HepG2 (cell line): ENCODE results near the gene INTS2. TPM values are rescaled to one million over a fixed set of nuclear protein-coding genes. Genes with fewer than 3 reads are reported as not detected.

Source experiments
- ATAC-seq: fragments of 200-7000 bp; cut with Tn5 transposase; 3 replicates; pipeline ENCODE4 v1.9.1; 2020; ENCODE audit warnings: mild to moderate bottlenecking, moderate library complexity
- BruUV-seq: library from RNA; stranded (reverse); fragments of 400-500 nt; replicated peaks from 2 replicates; lab custom pipeline; 2021; lab: Mats Ljungman, UMichigan
- CTCF ChIA-PET: fragments of 300-600 bp; formaldehyde crosslinking; extraction: SDS; loops from one replicate; lab custom pipeline; 2021; ENCODE audit warnings: low total read pairs, inconsistent platforms, low intra/inter-chr PET ratio; lab: Yijun Ruan, JAX
- POLR2A ChIA-PET: fragments of 350-600 bp; sonication (Branson Sonifier 250); formaldehyde crosslinking; loops from one replicate; lab custom pipeline; 2020; ENCODE audit warnings: antibody characterized with exemption, inconsistent platforms; lab: Yijun Ruan, JAX
- DNase-seq: peaks from one replicate; pipeline ENCODE4 v3.0.0-alpha.2; 2015; ENCODE audit warnings: low spot score
- FAIRE-seq: peaks from 3 replicates; lab custom pipeline; 2011; peaks lifted over from hg19 to GRCh38; lab: Jason Lieb, UNC
- H2AFZ ChIP-seq: one replicate; pipeline ENCODE4 v1.6.1; 2011; ENCODE audit warnings: low read length, inconsistent platforms
- H3K27ac ChIP-seq: fragments of 300-600 bp; 3 replicates; pipeline ENCODE4 v1.8.0; 2011; ENCODE audit warnings: mixed run types, mild to moderate bottlenecking, mixed read lengths, low read length, inconsistent platforms; ENCODE audit not compliant: insufficient read depth; ENCODE audit errors: extremely low read length
- H3K27me3 ChIP-seq, 2 experiments: fragments of 200-600 bp in 1 of 2; 2 replicates in 1 of 2; 3 replicates in 1 of 2; pipeline versions ENCODE4 v1.6.0 to v1.8.0; 2011; ENCODE audit warnings: low read length in 2 of 2, mild to moderate bottlenecking in 2 of 2, moderate library complexity in 2 of 2, inconsistent platforms in 1 of 2; ENCODE audit not compliant: insufficient read depth in 2 of 2, control insufficient read depth in 1 of 2
- H3K36me3 ChIP-seq, 2 experiments: fragments of 200-600 bp in 1 of 2; replicated peaks in 1 of 2; 2 replicates in 1 of 2; 3 replicates in 1 of 2; pipeline versions ENCODE4 v1.5.1 to v1.8.0; 2011; ENCODE audit warnings: low read length in 2 of 2, inconsistent platforms in 1 of 2; ENCODE audit not compliant: insufficient read depth in 2 of 2, control insufficient read depth in 1 of 2
- H3K4me1 ChIP-seq: 2 replicates; pipeline ENCODE4 v1.5.1; 2012; ENCODE audit warnings: low read length, inconsistent platforms; ENCODE audit not compliant: insufficient read depth
- H3K4me2 ChIP-seq: 2 replicates; pipeline ENCODE4 v1.6.0; 2011; ENCODE audit warnings: low read depth, low read length, inconsistent platforms
- H3K4me3 ChIP-seq, 3 experiments: fragments of 200-600 bp in 1 of 3; sonication (generic), shearing (Covaris generic) in 1 of 3; replicated peaks in 1 of 3; 2 replicates each; pipeline ENCODE4 v1.5.1; 2011 to 2016; ENCODE audit warnings: low read length in 3 of 3, inconsistent platforms in 2 of 3, low read depth in 2 of 3, mild to moderate bottlenecking in 2 of 3, control low read depth in 1 of 3, mixed read lengths in 1 of 3; ENCODE audit not compliant: insufficient read depth in 1 of 3
- H3K79me2 ChIP-seq: one replicate; pipeline ENCODE4 v1.6.1; 2011; ENCODE audit warnings: low read length, inconsistent platforms; ENCODE audit not compliant: insufficient read depth
- H3K9ac ChIP-seq: 2 replicates; pipeline ENCODE4 v1.6.0; 2011; ENCODE audit warnings: mild to moderate bottlenecking, low read depth, low read length, inconsistent platforms; ENCODE audit not compliant: insufficient read depth
- H3K9me3 ChIP-seq: 2 replicates; pipeline ENCODE4 v1.5.1; 2012; ENCODE audit warnings: mild to moderate bottlenecking, low read length
- H4K20me1 ChIP-seq: 2 replicates; pipeline ENCODE4 v1.6.0; 2011; ENCODE audit warnings: inconsistent platforms, mild to moderate bottlenecking, low read length, moderate library complexity; ENCODE audit not compliant: insufficient read depth
- CTCF ChIP-seq: sonication (generic); formaldehyde crosslinking; IDR thresholded peaks from 2 replicates; pipeline ENCODE4 v1.5.0; 2020; ENCODE audit warnings: mild to moderate bottlenecking, missing genetic modification reagents, moderate library complexity
- ELF4 ChIP-seq: sonication (generic); formaldehyde crosslinking; IDR thresholded peaks from 2 replicates; pipeline ENCODE4 v1.5.0; 2020; ENCODE audit warnings: missing genetic modification reagents, mild to moderate bottlenecking, moderate library complexity, borderline replicate concordance
- FLYWCH1 ChIP-seq: sonication (generic); formaldehyde crosslinking; IDR thresholded peaks from 2 replicates; pipeline ENCODE4 v1.8.1; 2023; ENCODE audit warnings: mild to moderate bottlenecking, missing genetic modification reagents
- FOXC1 ChIP-seq: sonication (generic); formaldehyde crosslinking; IDR thresholded peaks from 2 replicates; pipeline ENCODE4 v1.8.0; 2022; ENCODE audit warnings: mild to moderate bottlenecking, missing genetic modification reagents, borderline replicate concordance
- NFYC ChIP-seq: IDR thresholded peaks from 2 replicates; pipeline ENCODE4 v1.6.1; 2016; ENCODE audit warnings: missing genetic modification reagents, missing compliant biosample characterization
- NR2F2 ChIP-seq: IDR thresholded peaks from 2 replicates; pipeline ENCODE4 v1.6.1; 2012; ENCODE audit warnings: low read depth, inconsistent platforms, borderline replicate concordance
- PATZ1 ChIP-seq: sonication (generic); formaldehyde crosslinking; IDR thresholded peaks from 2 replicates; pipeline ENCODE4 v1.4.0; 2020; ENCODE audit warnings: missing genetic modification reagents
- SUZ12 ChIP-seq: fragments of 150-350 bp; IDR thresholded peaks from 2 replicates; pipeline ENCODE4 v1.6.1; 2014; ENCODE audit warnings: low read depth, low read length
- THYN1 ChIP-seq: sonication (generic); formaldehyde crosslinking; IDR thresholded peaks from 2 replicates; pipeline ENCODE4 v1.8.1; 2023; ENCODE audit warnings: low read depth, mild to moderate bottlenecking, moderate library complexity, missing genetic modification reagents, borderline replicate concordance
- WGBS: methylation state at CpG from one replicate; pipeline ENCODE4 v1.1.6; 2017; ENCODE audit warnings: low lambda C conversion rate; 5-methylcytosine and 5-hydroxymethylcytosine counted together
- in situ Hi-C: cut with HindIII; loops from 2 replicates; pipeline ENCODE4 v1.10.0; 2017; ENCODE audit warnings: low pct_unique_long_range_greater_than_20kb; ENCODE audit not compliant: extremely low pct_ligation_motif_present
- intact Hi-C: fragments of 100-400 bp; cut with micrococcal nuclease; formaldehyde crosslinking; loops from one replicate; pipeline ENCODE4 v1.10.0; 2022; ENCODE audit not compliant: unreplicated experiment
- polyA plus RNA-seq, 8 experiments: library from polyadenylated mRNA; depleted of rRNA in 3 of 8; stranded (reverse) in 7 of 8; unstranded in 1 of 8; fragments of >200 nt; fragmentation: Illumina TruSeq in 4 of 8; extraction: Trizol in 4 of 8; gene quantifications; 2 replicates each; pipeline versions ENCODE4 v1.2.1 to v1.2.3, GENCODE V29; 2011 to 2016; ENCODE audit warnings: low read depth in 4 of 8, missing spikeins in 1 of 8, mixed read lengths in 1 of 8; ENCODE audit not compliant: insufficient read depth in 1 of 8
- total RNA-seq, 5 experiments: library from RNA; depleted of rRNA; stranded (reverse); fragments of >200 nt; fragmentation: Illumina TruSeq; extraction: Trizol; gene quantifications; 2 replicates each; pipeline ENCODE4 v1.2.3, GENCODE V29; 2016; ENCODE audit warnings: low read depth in 1 of 5
- TF ChIP-seq, protein P1 (sequence below): sonication (generic); formaldehyde crosslinking; IDR thresholded peaks from 2 replicates; pipeline ENCODE4 v1.5.1; 2020; ENCODE audit warnings: mild to moderate bottlenecking, missing genetic modification reagents
- TF ChIP-seq, protein P2 (sequence below): sonication (generic); formaldehyde crosslinking; IDR thresholded peaks from 2 replicates; pipeline ENCODE4 v1.8.1; 2023; ENCODE audit warnings: missing genetic modification reagents, mild to moderate bottlenecking, borderline replicate concordance

The INTS2 gene
- total and polyA plus RNA-seq, 2 of the 13 experiments (the other 11 are each of a cell fraction or from before 2014, with no cell fraction given), result 20.5 to 30.2 TPM

GRCh38 chr17:61846088-61846487 lies 81.7 kb downstream of the INTS2 start:
- no peak for FAIRE-seq
- Histone ChIP-seq H3K9ac (no peak overlapping the region), H3K4me3 (no peak overlapping the region), H3K4me1 (no peaks in the 10 kb centered on the region), H3K9me3 (no peaks in the 10 kb centered on the region), H2AFZ (no peak overlapping the region), H3K79me2 (no peaks in the 10 kb centered on the region), H3K27ac (no peak overlapping the region), H3K4me2 (no peak overlapping the region), H3K27me3 (no peaks in the 10 kb centered on the region), H3K36me3 (peaks cover 14 to 34% of the 10 kb centered on the region in 2 experiments), H4K20me1 (no peaks in the 10 kb centered on the region)
- ATAC-seq, result no peak
- no TSS peak for BruUV-seq
- ChIA-PET POLR2A (no interaction called here), CTCF (no interaction called here)
- intact Hi-C loops (no loop called here), in situ Hi-C loops (loop anchor here (25.0 kb wide), 1 partner anchor 834 kb away; no protein-coding TSS in a partner anchor)
- no peak for DNase-seq
- TF ChIP-seq THYN1, result no peak
- 98% methylated on average over 8 of the region's 8 CpGs for WGBS

DNA sequence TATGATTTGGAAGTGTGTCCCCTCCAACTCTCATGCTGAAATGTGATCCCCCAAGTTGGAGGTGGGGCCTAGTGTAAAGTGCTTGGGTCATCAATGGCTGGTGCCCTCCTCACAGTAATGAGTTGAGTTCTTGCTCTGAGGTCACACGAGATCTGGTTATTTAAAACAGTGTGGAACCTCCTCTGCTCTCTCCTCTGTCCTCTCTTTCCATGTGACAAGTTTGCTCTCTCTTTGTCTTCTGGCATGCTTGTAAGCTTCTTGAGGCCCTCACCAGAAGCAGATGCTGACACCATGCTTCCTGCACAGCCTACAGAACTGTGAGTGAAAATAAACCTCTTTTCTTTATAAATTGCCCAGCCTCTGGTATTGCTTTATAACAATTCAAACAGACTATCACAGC lies 84.3 kb downstream of the INTS2 start:
- Histone ChIP-seq H3K9me3 (no peaks in the 10 kb centered on the region), H3K36me3 (peaks cover 14 to 32% of the 10 kb centered on the region in 2 experiments), H4K20me1 (no peaks in the 10 kb centered on the region), H3K4me2 (no peak overlapping the region), H3K4me3 (no peak overlapping the region), H3K9ac (no peak overlapping the region), H2AFZ (no peak overlapping the region), H3K4me1 (no peaks in the 10 kb centered on the region), H3K27me3 (no peaks in the 10 kb centered on the region), H3K79me2 (no peaks in the 10 kb centered on the region), H3K27ac (no peak overlapping the region)
- WGBS, result 100% methylated on average over 1 of the region's 1 CpG
- in situ Hi-C loops, result loop anchor here (25.0 kb wide), 1 partner anchor 831 kb away; no protein-coding TSS in a partner anchor
- POLR2A ChIA-PET, result no interaction called here
- ATAC-seq (no peak), FAIRE-seq (no peak), DNase-seq (no peak)
- BruUV-seq, result no TSS peak
- intact Hi-C loops, result no loop called here
- CTCF ChIA-PET, result no interaction called here
- no peak for TF ChIP-seq NR2F2
- TF ChIP-seq, protein P1, sequence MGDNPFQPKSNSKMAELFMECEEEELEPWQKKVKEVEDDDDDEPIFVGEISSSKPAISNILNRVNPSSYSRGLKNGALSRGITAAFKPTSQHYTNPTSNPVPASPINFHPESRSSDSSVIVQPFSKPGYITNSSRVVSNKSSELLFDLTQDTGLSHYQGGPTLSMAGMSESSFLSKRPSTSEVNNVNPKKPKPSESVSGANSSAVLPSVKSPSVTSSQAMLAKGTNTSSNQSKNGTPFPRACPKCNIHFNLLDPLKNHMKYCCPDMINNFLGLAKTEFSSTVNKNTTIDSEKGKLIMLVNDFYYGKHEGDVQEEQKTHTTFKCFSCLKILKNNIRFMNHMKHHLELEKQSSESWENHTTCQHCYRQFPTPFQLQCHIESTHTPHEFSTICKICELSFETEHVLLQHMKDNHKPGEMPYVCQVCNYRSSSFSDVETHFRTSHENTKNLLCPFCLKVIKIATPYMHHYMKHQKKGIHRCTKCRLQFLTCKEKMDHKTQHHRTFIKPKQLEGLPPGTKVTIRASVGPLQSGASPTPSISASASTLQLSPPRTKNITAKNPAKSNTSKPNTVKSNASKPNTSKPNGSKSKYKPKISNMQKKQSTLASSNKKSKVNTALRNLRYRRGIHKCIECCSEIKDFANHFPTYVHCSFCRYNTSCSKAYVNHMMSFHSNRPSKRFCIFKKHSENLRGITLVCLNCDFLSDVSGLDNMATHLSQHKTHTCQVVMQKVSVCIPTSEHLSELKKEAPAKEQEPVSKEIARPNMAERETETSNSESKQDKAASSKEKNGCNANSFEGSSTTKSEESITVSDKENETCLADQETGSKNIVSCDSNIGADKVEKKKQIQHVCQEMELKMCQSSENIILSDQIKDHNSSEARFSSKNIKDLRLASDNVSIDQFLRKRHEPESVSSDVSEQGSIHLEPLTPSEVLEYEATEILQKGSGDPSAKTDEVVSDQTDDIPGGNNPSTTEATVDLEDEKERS (CRISPR knock-in tag), result no peak
- TF ChIP-seq, protein P2, sequence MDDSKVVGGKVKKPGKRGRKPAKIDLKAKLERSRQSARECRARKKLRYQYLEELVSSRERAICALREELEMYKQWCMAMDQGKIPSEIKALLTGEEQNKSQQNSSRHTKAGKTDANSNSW, result no peak
- no peak for TF ChIP-seq FLYWCH1 (CRISPR knock-in tag)
- no peak for TF ChIP-seq CTCF (CRISPR knock-in tag)
- no peak for TF ChIP-seq SUZ12
- no peak for TF ChIP-seq PATZ1 (CRISPR knock-in tag)
- no peak for TF ChIP-seq ELF4 (CRISPR knock-in tag)
- no peak for TF ChIP-seq FOXC1 (CRISPR knock-in tag)
- no peak for TF ChIP-seq NFYC (CRISPR knock-in tag)
